Coronary artery (tissue), 2 donors: Measurements from ENCODE around the gene SDHC.

Experiments used
- DNase-seq: peaks from one replicate; pipeline ENCODE4 v3.0.0-alpha.2; 2017; ENCODE audit warnings: low spot score
- H3K27ac ChIP-seq, 2 donors: fragments of 200-600 bp; sonication (generic); one replicate each; pipeline ENCODE4 v1.5.1; 2016 to 2019
- H3K4me3 ChIP-seq: fragments of 200-600 bp; sonication (generic); 2 replicates; pipeline ENCODE4 v1.5.1; 2016; ENCODE audit warnings: mild to moderate bottlenecking, moderate library complexity
- CTCF ChIP-seq: fragments of 200-600 bp; sonication (generic); IDR thresholded peaks from one replicate; pipeline ENCODE4 v1.5.1; 2019; ENCODE audit warnings: antibody characterized with exemption

SDHC gene

DNA sequence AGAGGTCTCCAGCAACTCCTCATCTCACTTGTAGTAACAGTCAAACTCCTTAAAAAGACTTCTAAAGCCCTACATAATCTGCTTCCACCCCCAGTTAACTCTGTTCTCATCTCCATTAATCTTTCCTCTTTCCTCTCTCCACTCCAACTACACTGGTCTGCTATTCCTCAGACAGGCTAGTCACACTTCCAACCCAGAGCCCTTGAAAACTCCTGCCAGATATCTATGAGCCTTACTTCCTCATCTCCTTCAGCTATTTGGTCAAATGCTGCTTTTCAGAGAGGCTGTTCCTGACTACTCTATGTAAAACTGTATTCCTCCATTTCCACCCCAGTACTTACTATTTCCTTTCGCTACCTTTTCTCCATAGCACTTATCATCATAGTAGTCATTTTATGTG, 31.2 kb upstream of the SDHC start:
- no peak overlapping the region for H3K27ac ChIP-seq
- H3K4me3 ChIP-seq: no peak overlapping the region
- no peak for DNase-seq
- TF ChIP-seq CTCF: no peak

- no peak for TF ChIP-seq CTCF
- no peak for DNase-seq
- no peak overlapping the region for H3K4me3 ChIP-seq
- no peak overlapping the region for H3K27ac ChIP-seq
Observed at GRCh38 chr1:161285113-161285512, 29.1 kb upstream of the SDHC start.

GRCh38 chr1:161285521-161285920, 28.7 kb upstream of the SDHC start:
- no peak for TF ChIP-seq CTCF
- DNase-seq: no peak
- Histone ChIP-seq H3K27ac (no peak overlapping the region), H3K4me3 (no peak overlapping the region)

DNA sequence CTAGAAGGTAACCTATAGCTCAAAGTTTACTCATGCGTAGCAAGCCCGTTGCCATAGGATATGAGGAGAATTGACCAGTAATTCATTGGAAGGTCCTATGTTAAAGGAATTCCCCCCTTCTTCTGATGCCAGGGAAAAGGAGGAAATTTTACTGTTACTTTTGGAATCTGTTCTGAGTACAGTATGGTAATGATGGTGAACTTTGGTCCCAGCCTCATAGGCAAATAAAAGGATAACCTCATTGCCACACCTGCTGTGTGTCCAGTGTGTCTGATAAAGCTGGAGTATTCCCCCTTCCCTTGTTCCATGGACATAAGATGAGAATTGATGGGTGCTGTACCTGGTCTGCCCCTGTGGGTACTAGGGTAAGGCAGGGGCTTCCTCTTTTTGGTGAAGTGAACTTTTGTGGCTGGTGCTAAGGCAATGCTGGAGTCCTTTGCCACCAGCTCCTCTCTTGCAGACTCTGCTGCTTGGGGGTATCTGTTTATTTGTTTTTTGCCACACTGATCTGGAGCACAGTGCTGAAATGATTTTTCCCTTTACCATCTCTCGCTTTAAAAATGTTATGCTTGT, 26.6 kb upstream of the SDHC start:
- no peak overlapping the region for H3K4me3 ChIP-seq
- no peak for DNase-seq
- H3K27ac ChIP-seq: no peak overlapping the region
- no peak for TF ChIP-seq CTCF

DNA sequence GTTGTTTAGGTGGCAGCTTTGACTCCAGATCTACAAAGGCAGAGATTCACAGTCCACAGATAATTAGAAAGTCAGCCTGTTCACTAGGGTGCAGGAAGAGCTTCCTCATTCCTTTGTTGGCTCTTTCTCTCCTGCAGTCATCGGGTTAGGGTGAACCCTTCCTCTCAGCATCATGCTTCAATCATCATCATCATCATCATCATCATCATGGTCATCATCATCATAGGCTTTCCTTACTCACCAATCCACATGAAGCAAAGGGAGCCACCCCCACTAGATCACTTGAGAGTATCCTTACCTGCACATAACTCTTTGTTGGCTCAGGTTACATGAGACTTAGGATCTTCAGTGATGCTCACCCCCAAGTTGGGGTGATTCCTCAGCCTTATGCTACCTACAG, 23.4 kb upstream of the SDHC start:
- Histone ChIP-seq H3K4me3 (no peak overlapping the region), H3K27ac (no peak overlapping the region)
- DNase-seq: no peak
- no peak for TF ChIP-seq CTCF

GRCh38 chr1:161297415-161297814, 16.8 kb upstream of the SDHC start:
- TF ChIP-seq CTCF: no peak
- no peak for DNase-seq
- no peak overlapping the region for H3K4me3 ChIP-seq
- H3K27ac ChIP-seq: no peak overlapping the region

DNA sequence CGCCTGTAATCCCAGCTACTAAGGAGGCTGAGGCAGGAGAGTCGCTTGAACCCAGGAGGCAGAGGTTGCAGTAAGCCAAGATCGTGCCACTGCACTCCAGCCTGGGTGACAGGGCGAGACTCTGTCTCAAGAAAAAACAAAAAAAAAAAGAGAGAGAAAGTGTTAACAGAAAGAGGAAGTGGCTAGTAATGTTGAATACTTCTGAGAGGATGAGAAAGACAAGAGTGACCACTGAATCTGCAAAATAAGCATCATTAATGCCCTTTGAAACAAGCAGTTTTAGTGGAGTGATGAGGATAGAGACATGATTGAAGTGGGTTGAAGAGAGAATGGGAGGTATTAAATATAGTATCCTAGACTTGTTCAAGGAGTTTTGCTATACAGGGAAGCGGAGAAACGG, 16.1 kb upstream of the SDHC start:
- TF ChIP-seq CTCF: no peak

More for the DNA sequence above, 16.1 kb upstream of the SDHC start:
- no peak overlapping the region for H3K4me3 ChIP-seq
- no peak for DNase-seq
- H3K27ac ChIP-seq: no peak overlapping the region
